Measurements from ENCODE around the gene MS4A10. TPM values are rescaled to one million over a fixed set of nuclear protein-coding genes. Genes with fewer than 3 reads are reported as not detected.

Gene MS4A10
- total and polyA plus RNA-seq, 2 experiments from 2014 or later: not detected

DNA sequence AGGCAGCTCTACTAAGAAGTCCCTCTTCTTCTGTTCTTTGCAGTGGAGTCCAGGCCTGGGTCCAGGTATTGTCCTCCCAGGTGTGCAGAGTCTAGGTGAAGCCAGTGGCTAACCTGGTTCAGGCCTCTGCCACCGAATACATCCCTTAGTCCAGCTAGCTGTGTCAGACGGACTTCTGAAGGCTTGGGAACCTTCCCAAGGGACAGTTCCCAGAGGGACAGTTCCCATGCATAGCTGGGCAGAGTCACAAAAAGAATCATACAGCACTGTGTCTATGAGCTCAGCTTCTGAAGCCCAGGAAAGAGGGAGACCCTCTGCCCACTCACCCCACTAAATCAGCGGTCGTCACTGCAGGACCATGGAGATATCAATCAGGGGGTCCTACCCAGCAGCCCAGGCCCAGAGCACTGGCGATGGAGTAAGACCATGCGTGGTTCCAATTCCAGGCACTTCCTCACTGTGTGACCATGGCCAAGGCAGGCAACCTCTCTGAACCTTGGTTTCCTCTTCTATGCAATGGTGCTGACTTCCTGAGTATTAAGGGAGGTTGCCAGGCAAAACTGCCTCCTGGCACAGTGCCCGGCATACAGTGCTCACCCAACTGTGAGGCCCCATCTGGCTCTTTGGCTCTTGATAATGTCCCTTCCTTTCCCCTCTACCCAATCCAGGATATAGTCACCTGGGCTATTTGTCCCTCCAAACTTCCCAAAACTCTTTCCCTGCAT, 3.4 kb downstream of the MS4A10 start (continued):
- TF ChIP-seq, protein P1, sequence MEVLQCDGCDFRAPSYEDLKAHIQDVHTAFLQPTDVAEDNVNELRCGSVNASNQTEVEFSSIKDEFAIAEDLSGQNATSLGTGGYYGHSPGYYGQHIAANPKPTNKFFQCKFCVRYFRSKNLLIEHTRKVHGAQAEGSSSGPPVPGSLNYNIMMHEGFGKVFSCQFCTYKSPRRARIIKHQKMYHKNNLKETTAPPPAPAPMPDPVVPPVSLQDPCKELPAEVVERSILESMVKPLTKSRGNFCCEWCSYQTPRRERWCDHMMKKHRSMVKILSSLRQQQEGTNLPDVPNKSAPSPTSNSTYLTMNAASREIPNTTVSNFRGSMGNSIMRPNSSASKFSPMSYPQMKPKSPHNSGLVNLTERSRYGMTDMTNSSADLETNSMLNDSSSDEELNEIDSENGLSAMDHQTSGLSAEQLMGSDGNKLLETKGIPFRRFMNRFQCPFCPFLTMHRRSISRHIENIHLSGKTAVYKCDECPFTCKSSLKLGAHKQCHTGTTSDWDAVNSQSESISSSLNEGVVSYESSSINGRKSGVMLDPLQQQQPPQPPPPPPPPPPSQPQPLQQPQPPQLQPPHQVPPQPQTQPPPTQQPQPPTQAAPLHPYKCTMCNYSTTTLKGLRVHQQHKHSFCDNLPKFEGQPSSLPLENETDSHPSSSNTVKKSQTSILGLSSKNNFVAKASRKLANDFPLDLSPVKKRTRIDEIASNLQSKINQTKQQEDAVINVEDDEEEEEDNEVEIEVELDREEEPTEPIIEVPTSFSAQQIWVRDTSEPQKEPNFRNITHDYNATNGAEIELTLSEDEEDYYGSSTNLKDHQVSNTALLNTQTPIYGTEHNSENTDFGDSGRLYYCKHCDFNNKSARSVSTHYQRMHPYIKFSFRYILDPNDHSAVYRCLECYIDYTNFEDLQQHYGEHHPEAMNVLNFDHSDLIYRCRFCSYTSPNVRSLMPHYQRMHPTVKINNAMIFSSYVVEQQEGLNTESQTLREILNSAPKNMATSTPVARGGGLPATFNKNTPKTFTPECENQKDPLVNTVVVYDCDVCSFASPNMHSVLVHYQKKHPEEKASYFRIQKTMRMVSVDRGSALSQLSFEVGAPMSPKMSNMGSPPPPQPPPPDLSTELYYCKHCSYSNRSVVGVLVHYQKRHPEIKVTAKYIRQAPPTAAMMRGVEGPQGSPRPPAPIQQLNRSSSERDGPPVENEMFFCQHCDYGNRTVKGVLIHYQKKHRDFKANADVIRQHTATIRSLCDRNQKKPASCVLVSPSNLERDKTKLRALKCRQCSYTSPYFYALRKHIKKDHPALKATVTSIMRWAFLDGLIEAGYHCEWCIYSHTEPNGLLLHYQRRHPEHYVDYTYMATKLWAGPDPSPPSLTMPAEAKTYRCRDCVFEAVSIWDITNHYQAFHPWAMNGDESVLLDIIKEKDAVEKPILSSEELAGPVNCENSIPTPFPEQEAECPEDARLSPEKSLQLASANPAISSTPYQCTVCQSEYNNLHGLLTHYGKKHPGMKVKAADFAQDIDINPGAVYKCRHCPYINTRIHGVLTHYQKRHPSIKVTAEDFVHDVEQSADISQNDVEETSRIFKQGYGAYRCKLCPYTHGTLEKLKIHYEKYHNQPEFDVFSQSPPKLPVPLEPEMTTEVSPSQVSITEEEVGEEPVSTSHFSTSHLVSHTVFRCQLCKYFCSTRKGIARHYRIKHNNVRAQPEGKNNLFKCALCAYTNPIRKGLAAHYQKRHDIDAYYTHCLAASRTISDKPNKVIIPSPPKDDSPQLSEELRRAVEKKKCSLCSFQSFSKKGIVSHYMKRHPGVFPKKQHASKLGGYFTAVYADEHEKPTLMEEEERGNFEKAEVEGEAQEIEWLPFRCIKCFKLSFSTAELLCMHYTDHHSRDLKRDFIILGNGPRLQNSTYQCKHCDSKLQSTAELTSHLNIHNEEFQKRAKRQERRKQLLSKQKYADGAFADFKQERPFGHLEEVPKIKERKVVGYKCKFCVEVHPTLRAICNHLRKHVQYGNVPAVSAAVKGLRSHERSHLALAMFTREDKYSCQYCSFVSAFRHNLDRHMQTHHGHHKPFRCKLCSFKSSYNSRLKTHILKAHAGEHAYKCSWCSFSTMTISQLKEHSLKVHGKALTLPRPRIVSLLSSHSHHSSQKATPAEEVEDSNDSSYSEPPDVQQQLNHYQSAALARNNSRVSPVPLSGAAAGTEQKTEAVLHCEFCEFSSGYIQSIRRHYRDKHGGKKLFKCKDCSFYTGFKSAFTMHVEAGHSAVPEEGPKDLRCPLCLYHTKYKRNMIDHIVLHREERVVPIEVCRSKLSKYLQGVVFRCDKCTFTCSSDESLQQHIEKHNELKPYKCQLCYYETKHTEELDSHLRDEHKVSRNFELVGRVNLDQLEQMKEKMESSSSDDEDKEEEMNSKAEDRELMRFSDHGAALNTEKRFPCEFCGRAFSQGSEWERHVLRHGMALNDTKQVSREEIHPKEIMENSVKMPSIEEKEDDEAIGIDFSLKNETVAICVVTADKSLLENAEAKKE (CRISPR knock-in tag; IDR thresholded peaks at IDR 0.05): no peak
- TF ChIP-seq EZH2 (IDR thresholded peaks at IDR 0.05; ENCODE audit: low read depth, unreplicated experiment) (no peak), ZNF114 (CRISPR knock-in tag; IDR thresholded peaks at IDR 0.05) (no peak)
- TF ChIP-seq, protein P2, sequence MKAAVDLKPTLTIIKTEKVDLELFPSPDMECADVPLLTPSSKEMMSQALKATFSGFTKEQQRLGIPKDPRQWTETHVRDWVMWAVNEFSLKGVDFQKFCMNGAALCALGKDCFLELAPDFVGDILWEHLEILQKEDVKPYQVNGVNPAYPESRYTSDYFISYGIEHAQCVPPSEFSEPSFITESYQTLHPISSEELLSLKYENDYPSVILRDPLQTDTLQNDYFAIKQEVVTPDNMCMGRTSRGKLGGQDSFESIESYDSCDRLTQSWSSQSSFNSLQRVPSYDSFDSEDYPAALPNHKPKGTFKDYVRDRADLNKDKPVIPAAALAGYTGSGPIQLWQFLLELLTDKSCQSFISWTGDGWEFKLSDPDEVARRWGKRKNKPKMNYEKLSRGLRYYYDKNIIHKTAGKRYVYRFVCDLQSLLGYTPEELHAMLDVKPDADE (IDR thresholded peaks at IDR 0.05): no peak

DNA sequence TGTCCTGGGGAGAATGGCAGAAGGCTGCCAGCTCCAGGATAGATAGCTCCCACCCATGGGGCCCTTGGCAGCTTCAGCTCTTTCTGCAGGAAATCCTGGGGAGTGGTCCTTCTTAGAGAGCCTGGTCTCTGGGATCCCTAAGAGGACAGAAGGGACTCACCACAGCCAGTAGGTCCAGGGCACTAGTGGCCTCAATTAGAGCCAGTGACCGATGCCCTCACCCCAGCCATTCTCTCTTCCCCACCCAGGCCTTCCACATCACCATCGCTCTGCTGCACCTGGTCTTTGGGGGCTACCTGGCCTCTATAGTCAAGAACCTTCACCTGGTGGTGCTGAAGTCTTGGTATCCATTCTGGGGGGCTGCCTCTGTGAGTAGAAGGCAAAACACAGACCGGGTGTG, 5.6 kb downstream of the MS4A10 start:
- no peak overlapping the region for H3K27ac Mint-ChIP-seq
- H3K4me3 Mint-ChIP-seq: no peak overlapping the region
- H3K4me1 Mint-ChIP-seq: no peaks in the 10 kb centered on the region
- no peak for DNase-seq (ENCODE audit: low spot score)
- H3K27me3 ChIP-seq (ENCODE audit: insufficient read depth): no peaks in the 10 kb centered on the region
- H3K27ac ChIP-seq (ENCODE audit: low read depth): no peak overlapping the region
- no peak for ATAC-seq
- H4K20me1 ChIP-seq (replicated peaks; ENCODE audit: insufficient read depth): no peaks in the 10 kb centered on the region
- no peak overlapping the region for H2AFZ ChIP-seq
- H3K4me2 ChIP-seq: no peak overlapping the region
- no peaks in the 10 kb centered on the region for H3K4me1 ChIP-seq (ENCODE audit: insufficient read depth)
- no peak overlapping the region for H3K4me3 ChIP-seq
- no peaks in the 10 kb centered on the region for H3K36me3 ChIP-seq (ENCODE audit: insufficient read depth)
- no peaks in the 10 kb centered on the region for H3F3A ChIP-seq (replicated peaks; ENCODE audit: low read depth)
- no peaks in the 10 kb centered on the region for H3K79me2 ChIP-seq (replicated peaks; ENCODE audit: insufficient read depth)
- peaks cover 44% of the 10 kb centered on the region for H3K9me3 Mint-ChIP-seq
- no peaks in the 10 kb centered on the region for H3K9me2 ChIP-seq (ENCODE audit: insufficient read depth)
- H3K27me3 Mint-ChIP-seq (ENCODE audit: insufficient read depth, low read depth, poor library complexity): peaks cover 18% of the 10 kb centered on the region
- H3K36me3 Mint-ChIP-seq (ENCODE audit: low read depth): peaks cover 26% of the 10 kb centered on the region
- TF ChIP-seq NANOG (IDR thresholded peaks at IDR 0.05; ENCODE audit: borderline replicate concordance) (no peak), POLR2AphosphoS5 (IDR thresholded peaks at IDR 0.05; ENCODE audit: low read depth) (no peak), CREB1 (CRISPR knock-in tag; IDR thresholded peaks at IDR 0.05; ENCODE audit: low read depth) (no peak), JUNB (IDR thresholded peaks at IDR 0.05; ENCODE audit: unreplicated experiment) (no peak), CTCF (conservative IDR thresholded peaks at IDR 0.05; ENCODE audit: low read depth in 2 of 2) (no peak), EZH2phosphoT487 (IDR thresholded peaks at IDR 0.05; ENCODE audit: unreplicated experiment) (no peak)
- TF ChIP-seq, protein P3, sequence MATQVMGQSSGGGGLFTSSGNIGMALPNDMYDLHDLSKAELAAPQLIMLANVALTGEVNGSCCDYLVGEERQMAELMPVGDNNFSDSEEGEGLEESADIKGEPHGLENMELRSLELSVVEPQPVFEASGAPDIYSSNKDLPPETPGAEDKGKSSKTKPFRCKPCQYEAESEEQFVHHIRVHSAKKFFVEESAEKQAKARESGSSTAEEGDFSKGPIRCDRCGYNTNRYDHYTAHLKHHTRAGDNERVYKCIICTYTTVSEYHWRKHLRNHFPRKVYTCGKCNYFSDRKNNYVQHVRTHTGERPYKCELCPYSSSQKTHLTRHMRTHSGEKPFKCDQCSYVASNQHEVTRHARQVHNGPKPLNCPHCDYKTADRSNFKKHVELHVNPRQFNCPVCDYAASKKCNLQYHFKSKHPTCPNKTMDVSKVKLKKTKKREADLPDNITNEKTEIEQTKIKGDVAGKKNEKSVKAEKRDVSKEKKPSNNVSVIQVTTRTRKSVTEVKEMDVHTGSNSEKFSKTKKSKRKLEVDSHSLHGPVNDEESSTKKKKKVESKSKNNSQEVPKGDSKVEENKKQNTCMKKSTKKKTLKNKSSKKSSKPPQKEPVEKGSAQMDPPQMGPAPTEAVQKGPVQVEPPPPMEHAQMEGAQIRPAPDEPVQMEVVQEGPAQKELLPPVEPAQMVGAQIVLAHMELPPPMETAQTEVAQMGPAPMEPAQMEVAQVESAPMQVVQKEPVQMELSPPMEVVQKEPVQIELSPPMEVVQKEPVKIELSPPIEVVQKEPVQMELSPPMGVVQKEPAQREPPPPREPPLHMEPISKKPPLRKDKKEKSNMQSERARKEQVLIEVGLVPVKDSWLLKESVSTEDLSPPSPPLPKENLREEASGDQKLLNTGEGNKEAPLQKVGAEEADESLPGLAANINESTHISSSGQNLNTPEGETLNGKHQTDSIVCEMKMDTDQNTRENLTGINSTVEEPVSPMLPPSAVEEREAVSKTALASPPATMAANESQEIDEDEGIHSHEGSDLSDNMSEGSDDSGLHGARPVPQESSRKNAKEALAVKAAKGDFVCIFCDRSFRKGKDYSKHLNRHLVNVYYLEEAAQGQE (IDR thresholded peaks at IDR 0.05; ENCODE audit: unreplicated experiment): no peak
- TF ChIP-seq, protein P2 (IDR thresholded peaks at IDR 0.05): no peak

Data from GM23338 (cell line).